Measurements from ENCODE around the gene PTPRK.

PTPRK gene

GRCh38 chr6:128456510-128457230, 63.7 kb downstream of the PTPRK start:
- no peak overlapping the region for H3K4me3 ChIP-seq (ENCODE audit: control insufficient read depth, low read depth, low read length)
- no peak for DNase-seq (ENCODE audit: low read depth)
- no peak for TF ChIP-seq CTCF (IDR thresholded peaks at IDR 0.05; ENCODE audit: control insufficient read depth, insufficient read depth, low read depth, low read length, missing control alignments)

GRCh38 chr6:128455959-128456358, 64.4 kb downstream of the PTPRK start:
- no peak for DNase-seq (ENCODE audit: low read depth)
- no peak for TF ChIP-seq CTCF (IDR thresholded peaks at IDR 0.05; ENCODE audit: control insufficient read depth, insufficient read depth, low read depth, low read length, missing control alignments)
- no peak overlapping the region for H3K4me3 ChIP-seq (ENCODE audit: control insufficient read depth, low read depth, low read length)

- TF ChIP-seq CTCF (IDR thresholded peaks at IDR 0.05; ENCODE audit: control insufficient read depth, insufficient read depth, low read depth, low read length, missing control alignments), result no peak
- no peak for DNase-seq (ENCODE audit: low read depth)
- H3K4me3 ChIP-seq (ENCODE audit: control insufficient read depth, low read depth, low read length), result no peak overlapping the region
These were observed 67.7 kb downstream of the PTPRK start for GRCh38 chr6:128452713-128453112.

GRCh38 chr6:128446497-128446896, 73.9 kb downstream of the PTPRK start:
- no peak for DNase-seq (ENCODE audit: low read depth)
- H3K4me3 ChIP-seq (ENCODE audit: control insufficient read depth, low read depth, low read length), result no peak overlapping the region
- no peak for TF ChIP-seq CTCF (IDR thresholded peaks at IDR 0.05; ENCODE audit: control insufficient read depth, insufficient read depth, low read depth, low read length, missing control alignments)

- DNase-seq (ENCODE audit: low read depth), result no peak
- TF ChIP-seq CTCF (IDR thresholded peaks at IDR 0.05; ENCODE audit: control insufficient read depth, insufficient read depth, low read depth, low read length, missing control alignments), result no peak
- H3K4me3 ChIP-seq (ENCODE audit: control insufficient read depth, low read depth, low read length), result no peak overlapping the region
These were observed 76.8 kb downstream of the PTPRK start for GRCh38 chr6:128443553-128443952.

GRCh38 chr6:128439627-128440026, 80.8 kb downstream of the PTPRK start:
- no peak overlapping the region for H3K4me3 ChIP-seq (ENCODE audit: control insufficient read depth, low read depth, low read length)
- no peak for TF ChIP-seq CTCF (IDR thresholded peaks at IDR 0.05; ENCODE audit: control insufficient read depth, insufficient read depth, low read depth, low read length, missing control alignments)

More at GRCh38 chr6:128439627-128440026, 80.8 kb downstream of the PTPRK start:
- no peak for DNase-seq (ENCODE audit: low read depth)
